GM18499 (cell line): Measurements from ENCODE around the gene SLC37A4.
"Not testable (repeated sequence)": the region's sequence is repeated elsewhere in the genome, so short reads cannot be mapped to it uniquely, and the experiment has no call there.

ENCODE experiments used
- ATAC-seq: cut with Tn5 transposase; IDR thresholded peaks from one replicate; pipeline ENCODE4 v1.9.1; 2021; ENCODE audit warnings: moderate number of reproducible peaks; ENCODE audit not compliant: insufficient read depth, unreplicated experiment

Gene SLC37A4

GRCh38 chr11:119030329-119031047, at the start of gene SLC37A4:
SLC37A4 (minus strand) TSS chr11:119030877.
- ATAC-seq = peak; percentile 64

GRCh38 chr11:119078675-119079420, 48.2 kb upstream of the SLC37A4 start:
- ATAC-seq = no peak

GRCh38 chr11:119077839-119078238, 47.2 kb upstream of the SLC37A4 start:
- ATAC-seq = no peak

GRCh38 chr11:119067371-119068222, 36.9 kb upstream of the SLC37A4 start, which contains the start of gene VPS11:
VPS11 (plus strand) TSS chr11:119067818; CDS start chr11:119067824, 6 bp downstream.
- ATAC-seq = peak; percentile 75

GRCh38 chr11:119065369-119065768, 34.7 kb upstream of the SLC37A4 start:
- no peak for ATAC-seq

GRCh38 chr11:119062779-119063178, 32.1 kb upstream of the SLC37A4 start:
- ATAC-seq = no peak

GRCh38 chr11:119061256-119061655, 30.6 kb upstream of the SLC37A4 start:
- no peak for ATAC-seq

GRCh38 chr11:119059128-119059527, 28.5 kb upstream of the SLC37A4 start:
- not testable (repeated sequence) for ATAC-seq

- peak; percentile 47 for ATAC-seq
Measured at GRCh38 chr11:119057000-119057769, 26.5 kb upstream of the SLC37A4 start, which contains the start of gene HYOU1. HYOU1 (minus strand) TSS chr11:119057205; CDS start chr11:119056160, 1,045 bp downstream.

GRCh38 chr11:119056421-119056999, 25.8 kb upstream of the SLC37A4 start:
- no peak for ATAC-seq

GRCh38 chr11:119055901-119056300, 25.2 kb upstream of the SLC37A4 start:
- ATAC-seq = no peak

GRCh38 chr11:119054418-119054817, 23.7 kb upstream of the SLC37A4 start:
- no peak for ATAC-seq

GRCh38 chr11:119052163-119052814, 21.6 kb upstream of the SLC37A4 start:
- ATAC-seq = no peak

- ATAC-seq = no peak
Measured at GRCh38 chr11:119051440-119052162, 20.9 kb upstream of the SLC37A4 start.

- ATAC-seq = no peak
Measured at GRCh38 chr11:119049081-119049480, 18.4 kb upstream of the SLC37A4 start.

GRCh38 chr11:119048644-119049043, 18.0 kb upstream of the SLC37A4 start:
- no peak for ATAC-seq

- ATAC-seq = no peak
Measured at GRCh38 chr11:119047205-119047604, 16.5 kb upstream of the SLC37A4 start.

- no peak for ATAC-seq
Measured at GRCh38 chr11:119046489-119046888, 15.8 kb upstream of the SLC37A4 start.
